ENCODE results near the gene NRROS.
"Not testable (repeated sequence)": the region's sequence is repeated elsewhere in the genome, so short reads cannot be mapped to it uniquely, and the experiment has no call there.

NRROS gene

GRCh38 chr3:196639483-196640296 is at the start of gene NRROS:
NRROS (plus strand) TSS chr3:196639694; CDS start chr3:196654540, 14,846 bp downstream.
- DNase-seq: peak; percentile 43
- in situ Hi-C loops (cut with HindIII; ENCODE audit: low pct_ligation_motif_present, low pct_unique_long_range_greater_than_20kb, low sequenced_read_pairs): no loop called here

GRCh38 chr3:196590279-196590678 is 49.2 kb upstream of the NRROS start:
- in situ Hi-C loops (cut with HindIII; ENCODE audit: low pct_ligation_motif_present, low pct_unique_long_range_greater_than_20kb, low sequenced_read_pairs): no loop called here
- DNase-seq: no peak

GRCh38 chr3:196596355-196596754 is 43.1 kb upstream of the NRROS start:
- in situ Hi-C loops (cut with HindIII; ENCODE audit: low pct_ligation_motif_present, low pct_unique_long_range_greater_than_20kb, low sequenced_read_pairs): no loop called here
- no peak for DNase-seq

- DNase-seq; in situ Hi-C loops (cut with HindIII; ENCODE audit: low pct_ligation_motif_present, low pct_unique_long_range_greater_than_20kb, low sequenced_read_pairs): not testable (repeated sequence)
Measured at GRCh38 chr3:196597971-196598733, 41.3 kb upstream of the NRROS start.

- DNase-seq: no peak
- in situ Hi-C loops (cut with HindIII; ENCODE audit: low pct_ligation_motif_present, low pct_unique_long_range_greater_than_20kb, low sequenced_read_pairs): no loop called here
Measured at GRCh38 chr3:196599734-196600128, 39.8 kb upstream of the NRROS start.

DNA sequence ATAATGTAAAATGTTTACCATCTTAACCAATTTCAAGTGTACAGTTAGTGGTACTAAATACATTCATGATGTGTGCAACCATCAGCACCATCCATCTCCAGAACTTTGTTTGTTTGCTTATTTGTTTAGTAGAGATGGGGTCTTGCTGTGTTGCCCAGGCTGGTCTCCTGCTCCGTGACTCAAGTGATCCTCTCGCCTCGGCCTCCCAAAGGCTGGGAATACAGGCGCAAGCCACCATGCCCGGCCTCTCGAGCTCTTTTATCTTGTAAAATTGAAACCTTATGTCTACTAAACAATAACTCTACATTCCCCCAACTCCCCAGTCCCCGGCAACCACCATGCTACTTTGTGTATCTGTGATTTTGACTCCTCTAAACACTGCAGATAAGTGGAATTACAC is 39.1 kb upstream of the NRROS start:
- in situ Hi-C loops (cut with HindIII; ENCODE audit: low pct_ligation_motif_present, low pct_unique_long_range_greater_than_20kb, low sequenced_read_pairs): no loop called here
- DNase-seq: no peak

- no peak for DNase-seq
- in situ Hi-C loops (cut with HindIII; ENCODE audit: low pct_ligation_motif_present, low pct_unique_long_range_greater_than_20kb, low sequenced_read_pairs): no loop called here
Measured at GRCh38 chr3:196602673-196603072, 36.8 kb upstream of the NRROS start.

DNA sequence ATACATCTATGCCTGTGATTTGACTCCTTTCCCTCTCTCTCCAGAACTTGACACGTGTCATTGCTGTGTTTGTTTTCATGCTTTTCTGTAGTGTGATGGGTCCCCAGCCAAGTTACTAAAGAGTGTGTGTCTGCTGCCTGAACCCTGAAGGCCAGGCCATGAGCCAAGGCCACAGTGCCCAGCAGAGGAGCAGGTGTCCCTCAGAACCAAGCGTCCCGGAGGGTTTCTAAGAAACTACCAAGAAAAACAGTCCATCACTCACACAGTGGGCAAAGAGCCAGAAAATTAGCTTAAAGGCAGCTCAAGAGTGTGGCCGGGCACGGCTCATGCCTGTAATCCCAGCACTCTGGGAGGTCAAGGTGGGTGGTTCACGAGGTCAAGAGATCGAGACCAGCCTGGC is 35.8 kb upstream of the NRROS start:
- in situ Hi-C loops (cut with HindIII; ENCODE audit: low pct_ligation_motif_present, low pct_unique_long_range_greater_than_20kb, low sequenced_read_pairs): no loop called here
- no peak for DNase-seq

- in situ Hi-C loops (cut with HindIII; ENCODE audit: low pct_ligation_motif_present, low pct_unique_long_range_greater_than_20kb, low sequenced_read_pairs): no loop called here
- no peak for DNase-seq
Measured at GRCh38 chr3:196604548-196604947, 34.9 kb upstream of the NRROS start.

DNA sequence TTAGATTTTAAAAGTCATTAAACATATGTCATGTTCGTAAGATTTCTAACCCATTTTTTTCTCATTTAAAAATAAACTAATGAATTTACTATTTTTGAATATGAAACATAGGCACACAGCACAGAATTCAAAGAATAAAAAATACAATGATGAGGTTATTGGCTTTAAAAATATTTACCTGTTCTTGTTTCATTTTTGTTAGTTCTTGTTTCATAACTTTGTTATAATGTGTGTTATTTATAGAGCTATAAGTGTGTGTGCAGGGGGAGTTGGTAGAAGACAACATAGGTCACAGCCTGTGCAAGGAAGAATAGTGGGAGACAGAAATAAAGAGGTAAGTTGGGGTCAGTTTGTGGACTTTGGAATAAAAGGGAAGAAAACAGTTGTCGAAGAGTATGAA is 30.8 kb upstream of the NRROS start:
- DNase-seq: no peak
- in situ Hi-C loops (cut with HindIII; ENCODE audit: low pct_ligation_motif_present, low pct_unique_long_range_greater_than_20kb, low sequenced_read_pairs): no loop called here

DNA sequence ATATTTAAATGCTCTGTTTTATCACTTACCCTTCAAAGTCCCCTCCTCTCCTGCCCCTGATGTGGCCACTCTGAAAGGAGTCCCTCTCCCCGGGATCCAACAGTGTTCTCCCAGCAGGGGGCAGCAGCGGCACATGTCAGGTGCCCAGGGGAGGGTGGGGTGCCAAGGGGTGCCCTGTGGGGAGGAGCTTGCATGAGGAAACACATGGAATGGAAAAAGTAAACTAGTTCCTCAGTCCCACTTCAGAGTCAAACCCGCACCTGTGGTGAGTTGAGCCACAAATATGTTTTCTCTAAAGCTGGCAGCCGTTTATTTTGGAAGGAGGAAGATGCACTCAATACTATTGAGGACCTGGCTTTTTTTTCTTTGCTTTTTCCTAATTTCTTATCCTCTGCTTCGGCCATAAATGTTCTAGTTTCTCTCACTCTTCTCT is 30.1 kb upstream of the NRROS start:
- DNase-seq: peak; percentile 82
- in situ Hi-C loops (cut with HindIII; ENCODE audit: low pct_ligation_motif_present, low pct_unique_long_range_greater_than_20kb, low sequenced_read_pairs): no loop called here

DNA sequence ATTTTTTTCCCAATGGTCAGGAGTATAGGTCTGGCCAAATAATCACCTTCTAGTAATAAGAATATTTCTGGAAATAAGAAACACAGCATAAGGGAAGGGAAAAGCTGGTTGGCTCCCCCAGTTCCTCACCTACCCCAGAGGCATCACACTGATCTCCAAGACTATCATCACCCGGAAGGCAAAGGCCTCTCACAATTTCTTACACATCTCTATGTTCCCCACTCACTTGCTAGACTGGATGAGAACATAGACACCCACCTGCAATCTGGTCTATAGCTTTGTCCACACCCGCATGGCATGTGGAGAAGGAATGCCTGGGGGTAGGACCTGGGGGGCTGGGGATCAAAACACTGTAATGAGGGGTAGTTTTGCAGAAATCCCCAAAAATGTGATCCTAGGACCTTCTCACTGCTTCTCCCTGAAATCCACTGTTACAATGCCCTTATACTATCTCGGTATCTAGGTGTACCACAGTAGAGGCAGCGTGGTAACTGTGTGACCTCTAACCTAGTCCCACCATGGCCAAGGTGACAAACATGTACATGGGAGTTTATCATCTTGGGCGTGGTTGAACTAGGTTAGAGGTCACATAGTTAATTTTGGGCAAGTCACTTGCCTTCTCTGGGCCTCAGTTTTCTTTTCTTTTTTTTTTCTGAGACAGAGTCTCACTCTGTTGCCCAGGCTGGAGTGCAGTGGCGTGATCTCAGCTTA is 29.5 kb upstream of the NRROS start:
- in situ Hi-C loops (cut with HindIII; ENCODE audit: low pct_ligation_motif_present, low pct_unique_long_range_greater_than_20kb, low sequenced_read_pairs): no loop called here

DNA sequence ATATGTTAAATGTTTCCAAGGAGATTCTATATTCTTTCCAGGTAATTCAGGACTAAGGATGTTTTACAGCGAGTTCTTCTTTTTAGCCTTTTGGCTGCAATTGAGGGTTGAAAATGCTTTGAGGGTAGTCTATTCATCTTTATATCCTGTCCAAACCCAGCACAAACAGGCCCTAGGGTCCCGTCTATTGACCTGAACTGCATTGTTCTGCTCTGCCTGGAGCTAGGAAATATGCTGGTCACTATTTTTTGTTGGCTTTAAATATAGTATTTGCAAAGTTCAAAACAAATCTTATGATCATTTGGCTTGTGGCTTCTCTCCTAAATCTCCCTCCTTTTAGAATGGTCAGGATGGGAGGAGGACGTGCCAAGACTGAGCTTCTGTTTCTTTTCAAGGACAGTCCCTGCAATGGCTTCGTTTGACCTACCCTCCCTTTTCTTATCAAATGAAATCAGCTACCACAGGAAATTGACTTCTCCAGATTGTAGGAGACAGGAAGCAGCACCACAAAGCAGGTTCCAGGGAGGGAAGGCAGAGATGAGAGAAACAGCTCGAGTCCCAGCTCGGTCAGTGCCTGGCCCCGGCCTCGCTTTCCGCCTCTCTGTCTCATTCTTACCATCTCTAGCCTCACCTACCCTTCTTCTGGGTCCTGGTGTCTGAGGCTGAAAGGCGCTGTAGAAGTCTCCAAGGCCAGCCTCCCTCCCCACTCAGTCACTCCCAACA is 27.6 kb upstream of the NRROS start:
- in situ Hi-C loops (cut with HindIII; ENCODE audit: low pct_ligation_motif_present, low pct_unique_long_range_greater_than_20kb, low sequenced_read_pairs): no loop called here
- DNase-seq: no peak

More for the DNA sequence above, 29.5 kb upstream of the NRROS start:
- DNase-seq: no peak

DNA sequence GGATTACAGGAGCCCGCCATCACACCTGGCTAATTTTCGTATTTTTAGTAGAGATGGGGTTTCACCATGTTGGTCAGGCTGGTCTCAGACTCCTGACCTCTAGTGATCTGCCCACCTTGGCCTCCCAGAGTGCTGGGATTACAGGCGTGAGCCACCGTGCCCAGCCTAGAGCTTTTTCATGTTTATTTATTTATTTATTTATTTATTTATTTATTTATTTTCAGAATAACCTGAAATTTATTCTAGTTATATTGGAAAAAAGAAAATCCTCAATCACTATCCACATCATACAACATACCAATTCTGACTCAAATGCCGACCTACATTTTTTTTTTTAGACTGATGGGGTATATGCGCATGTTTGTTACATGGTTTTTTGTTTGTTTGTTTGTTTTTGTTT is 24.3 kb upstream of the NRROS start:
- in situ Hi-C loops (cut with HindIII; ENCODE audit: low pct_ligation_motif_present, low pct_unique_long_range_greater_than_20kb, low sequenced_read_pairs): not testable (repeated sequence)

GRCh38 chr3:196617256-196617655 is 22.2 kb upstream of the NRROS start:
- DNase-seq: no peak
- in situ Hi-C loops (cut with HindIII; ENCODE audit: low pct_ligation_motif_present, low pct_unique_long_range_greater_than_20kb, low sequenced_read_pairs): no loop called here

More for the DNA sequence above, 24.3 kb upstream of the NRROS start:
- DNase-seq: not testable (repeated sequence)

DNA sequence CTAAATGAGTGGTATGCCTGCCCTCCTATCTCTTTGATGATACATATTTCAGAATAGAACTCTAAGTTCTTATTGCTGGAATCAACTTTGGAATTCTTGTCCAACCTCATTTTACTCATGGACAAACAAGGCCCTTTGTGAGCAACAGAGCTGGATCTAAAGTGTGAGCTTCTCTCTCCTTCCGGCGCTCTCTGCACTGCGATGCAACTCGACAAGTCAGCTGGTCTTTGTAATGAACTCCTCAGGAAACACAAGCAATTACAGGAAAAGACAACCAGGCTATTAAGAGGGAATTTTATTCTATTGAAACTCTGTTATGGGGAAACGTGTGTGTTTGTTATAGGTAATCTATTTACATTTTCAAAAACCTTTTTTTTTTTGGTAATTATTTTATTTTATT is 20.3 kb upstream of the NRROS start:
- in situ Hi-C loops (cut with HindIII; ENCODE audit: low pct_ligation_motif_present, low pct_unique_long_range_greater_than_20kb, low sequenced_read_pairs): no loop called here

GRCh38 chr3:196619627-196620026 is 19.9 kb upstream of the NRROS start:
- DNase-seq; in situ Hi-C loops (cut with HindIII; ENCODE audit: low pct_ligation_motif_present, low pct_unique_long_range_greater_than_20kb, low sequenced_read_pairs): not testable (repeated sequence)

More for the DNA sequence above, 20.3 kb upstream of the NRROS start:
- no peak for DNase-seq

DNA sequence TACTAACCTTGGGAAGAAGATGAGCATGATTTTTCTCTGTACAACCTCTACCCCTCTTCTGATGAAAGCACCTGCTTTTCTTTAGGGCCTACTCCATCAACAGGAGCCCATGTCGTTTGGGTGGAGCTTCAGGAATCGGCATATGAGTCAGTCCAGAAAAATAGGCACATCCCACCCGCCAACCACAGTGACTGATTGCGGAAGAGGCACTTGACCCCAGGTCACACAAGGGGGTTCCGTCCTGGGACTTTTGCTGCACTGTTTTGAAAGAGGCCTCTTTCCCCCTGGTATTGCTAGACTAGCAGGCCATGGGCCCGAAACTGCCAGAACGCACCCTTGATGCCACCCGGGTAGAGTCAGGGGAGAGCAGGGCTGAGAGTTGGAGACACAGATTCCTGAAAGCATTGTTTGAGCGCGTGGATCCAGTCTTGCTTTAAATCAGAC is 19.3 kb upstream of the NRROS start:
- no peak for DNase-seq
- in situ Hi-C loops (cut with HindIII; ENCODE audit: low pct_ligation_motif_present, low pct_unique_long_range_greater_than_20kb, low sequenced_read_pairs): no loop called here
